Fibroblast of villous mesenchyme (primary cell): ENCODE results near the gene PLPPR5. TPM values are rescaled to one million over a fixed set of nuclear protein-coding genes. Genes with fewer than 3 reads are reported as not detected.

Experiments
- DNase-seq: peaks from one replicate; pipeline ENCODE4 v3.0.0-alpha.2; 2010; ENCODE audit warnings: low read depth
- H3K4me3 ChIP-seq: 2 replicates; pipeline ENCODE4 v1.5.1; 2011; ENCODE audit warnings: low read depth, mild to moderate bottlenecking, low read length
- total RNA-seq: library from RNA; depleted of rRNA; stranded (reverse); fragments of >200 nt; gene quantifications from 2 replicates; pipeline ENCODE4 v1.2.3, GENCODE V29; 2012
- TF ChIP-seq, protein P1 (sequence below): IDR thresholded peaks from 2 replicates; pipeline ENCODE4 v1.5.1; 2012; ENCODE audit warnings: low read depth, mild to moderate bottlenecking, low read length; ENCODE audit not compliant: insufficient read depth

The PLPPR5 gene
- total RNA-seq, 1 donor: not detected

DNA sequence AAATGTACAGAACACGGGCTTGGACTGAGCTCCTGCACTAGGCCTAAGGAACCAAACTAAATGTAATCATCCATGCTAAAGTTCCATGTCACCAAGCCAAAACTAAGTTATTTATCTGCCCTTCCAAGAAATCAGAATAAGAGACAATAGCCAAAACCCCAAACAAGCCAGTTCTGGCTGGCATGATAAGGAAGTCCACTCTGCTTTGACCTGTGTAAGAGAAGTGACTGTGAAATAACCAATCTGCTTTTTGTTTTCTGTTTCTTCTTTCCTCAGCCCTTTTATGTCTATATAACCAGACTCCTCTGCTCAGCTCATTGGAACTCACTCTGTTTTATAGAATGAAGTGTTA is 15.1 kb downstream of the PLPPR5 start:
- no peak overlapping the region for H3K4me3 ChIP-seq
- DNase-seq: no peak
- TF ChIP-seq, protein P1, sequence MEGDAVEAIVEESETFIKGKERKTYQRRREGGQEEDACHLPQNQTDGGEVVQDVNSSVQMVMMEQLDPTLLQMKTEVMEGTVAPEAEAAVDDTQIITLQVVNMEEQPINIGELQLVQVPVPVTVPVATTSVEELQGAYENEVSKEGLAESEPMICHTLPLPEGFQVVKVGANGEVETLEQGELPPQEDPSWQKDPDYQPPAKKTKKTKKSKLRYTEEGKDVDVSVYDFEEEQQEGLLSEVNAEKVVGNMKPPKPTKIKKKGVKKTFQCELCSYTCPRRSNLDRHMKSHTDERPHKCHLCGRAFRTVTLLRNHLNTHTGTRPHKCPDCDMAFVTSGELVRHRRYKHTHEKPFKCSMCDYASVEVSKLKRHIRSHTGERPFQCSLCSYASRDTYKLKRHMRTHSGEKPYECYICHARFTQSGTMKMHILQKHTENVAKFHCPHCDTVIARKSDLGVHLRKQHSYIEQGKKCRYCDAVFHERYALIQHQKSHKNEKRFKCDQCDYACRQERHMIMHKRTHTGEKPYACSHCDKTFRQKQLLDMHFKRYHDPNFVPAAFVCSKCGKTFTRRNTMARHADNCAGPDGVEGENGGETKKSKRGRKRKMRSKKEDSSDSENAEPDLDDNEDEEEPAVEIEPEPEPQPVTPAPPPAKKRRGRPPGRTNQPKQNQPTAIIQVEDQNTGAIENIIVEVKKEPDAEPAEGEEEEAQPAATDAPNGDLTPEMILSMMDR: no peak

DNA sequence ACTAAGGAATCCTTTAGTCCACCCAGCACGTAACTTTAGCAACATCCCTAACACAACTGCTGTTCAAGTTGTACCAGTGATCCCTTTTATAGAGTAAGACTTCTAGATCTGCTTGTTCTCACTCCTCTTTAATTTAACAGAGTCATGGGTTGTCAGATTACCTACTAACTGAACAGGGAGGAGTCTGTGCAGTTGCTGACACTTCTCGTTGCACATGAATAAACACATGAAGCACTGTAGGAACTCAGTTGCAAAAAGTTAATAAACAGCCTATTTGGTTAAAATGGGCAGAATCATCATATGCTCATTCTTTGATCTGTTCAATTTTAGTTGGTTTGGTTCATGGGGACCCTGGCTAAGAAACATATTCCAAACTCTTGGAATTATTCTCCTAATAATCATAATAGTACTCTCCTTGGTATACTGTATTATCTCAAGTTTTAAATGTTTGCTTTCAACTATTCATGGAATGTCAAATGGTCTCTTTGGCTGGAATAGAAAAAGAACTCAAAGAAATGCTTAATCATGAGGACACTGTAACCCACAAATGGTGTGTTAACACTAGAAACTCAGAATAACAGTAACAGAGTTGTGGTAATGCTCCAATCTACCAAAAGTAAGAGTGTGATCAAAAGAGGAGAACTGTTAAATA is 15.6 kb downstream of the PLPPR5 start:
- TF ChIP-seq, protein P1: no peak
- H3K4me3 ChIP-seq: no peak overlapping the region
- DNase-seq: no peak

DNA sequence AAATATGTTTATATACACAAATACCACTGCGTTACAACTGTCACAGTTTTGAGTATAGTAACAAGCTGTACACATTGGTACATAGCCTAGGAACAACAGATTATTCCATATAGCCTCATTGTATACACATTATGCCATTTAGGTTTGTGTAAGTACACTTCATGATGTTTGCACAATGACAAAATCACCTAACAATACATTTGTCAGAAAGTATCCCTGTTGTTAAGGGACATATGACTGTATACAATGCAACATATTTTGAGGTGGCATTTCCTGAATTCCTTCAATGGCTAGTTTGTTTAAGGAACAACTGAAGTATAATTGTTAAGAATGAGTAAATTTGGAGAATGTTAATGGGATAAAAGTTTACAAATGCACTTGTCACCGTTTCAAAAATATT is 19.0 kb downstream of the PLPPR5 start:
- no peak for DNase-seq
- H3K4me3 ChIP-seq: no peak overlapping the region
- TF ChIP-seq, protein P1: no peak

DNA sequence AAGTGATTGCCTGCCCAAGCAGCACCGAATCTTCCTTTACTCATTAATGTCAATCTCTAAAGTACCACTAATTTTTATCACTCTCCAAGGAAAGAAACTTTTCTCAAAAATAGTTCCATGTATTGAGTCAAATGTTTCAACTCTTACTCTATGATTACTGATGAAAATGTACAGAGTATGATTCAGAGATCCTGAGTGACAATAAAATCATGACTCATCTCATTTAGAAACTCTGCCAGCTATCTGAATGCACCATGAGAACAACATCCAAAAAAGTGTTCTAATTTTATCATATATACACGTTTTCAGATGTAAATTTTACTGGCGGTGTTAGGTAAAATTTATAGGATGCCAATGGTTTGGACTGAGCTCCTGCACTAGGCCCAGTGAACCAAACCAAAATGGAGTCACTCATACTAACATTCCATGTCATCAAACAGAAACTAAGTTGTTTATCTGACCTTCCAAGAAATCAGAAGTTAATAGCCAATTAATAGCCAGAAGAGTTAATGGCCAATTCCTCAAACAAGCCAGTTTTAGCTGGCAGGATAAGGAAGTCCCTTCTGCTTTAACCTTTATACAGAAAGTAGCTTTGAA is 22.6 kb downstream of the PLPPR5 start:
- no peak overlapping the region for H3K4me3 ChIP-seq
- DNase-seq: peak; percentile 11
- TF ChIP-seq, protein P1: no peak

DNA sequence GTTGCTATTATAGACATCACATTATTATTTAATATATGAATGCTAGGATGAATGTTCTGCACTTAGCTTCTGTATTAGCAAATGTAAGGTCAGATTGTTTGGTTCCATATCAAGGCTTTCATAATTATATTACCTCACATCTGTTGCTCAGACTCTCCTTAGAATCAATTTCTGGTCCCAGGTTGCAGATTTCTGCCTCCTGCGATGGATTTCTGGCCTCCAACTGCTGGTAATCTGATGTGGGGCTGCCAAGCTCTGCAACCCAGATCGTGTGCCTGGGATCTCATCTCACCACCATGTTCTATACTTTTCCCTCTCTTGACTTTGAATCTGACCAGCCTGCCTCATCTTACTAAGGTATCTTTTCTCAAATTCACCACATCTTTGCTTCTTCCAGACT is 25.2 kb downstream of the PLPPR5 start:
- TF ChIP-seq, protein P1: no peak
- no peak for DNase-seq

DNA sequence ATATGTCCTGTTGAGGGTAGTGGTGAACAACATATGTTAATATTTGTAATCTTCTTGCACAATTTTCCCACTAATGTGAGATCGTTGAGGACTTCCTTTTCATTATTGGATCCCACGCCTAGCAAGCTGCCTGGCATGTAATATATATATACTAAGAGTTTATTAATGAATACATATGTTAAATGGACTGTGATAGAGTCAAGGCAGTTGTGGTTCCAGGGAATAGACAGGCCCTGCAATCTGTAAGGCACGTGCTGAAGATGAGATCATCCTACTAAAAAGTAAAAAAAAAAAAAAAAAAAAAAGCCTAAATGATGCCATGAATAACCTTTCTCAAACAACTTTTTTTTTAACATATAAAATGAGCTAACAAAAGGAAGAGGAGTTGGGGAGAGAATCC is 28.9 kb downstream of the PLPPR5 start:
- TF ChIP-seq, protein P1: no peak
- no peak overlapping the region for H3K4me3 ChIP-seq
- no peak for DNase-seq

More for the DNA sequence above, 25.2 kb downstream of the PLPPR5 start:
- H3K4me3 ChIP-seq: no peak overlapping the region

DNA sequence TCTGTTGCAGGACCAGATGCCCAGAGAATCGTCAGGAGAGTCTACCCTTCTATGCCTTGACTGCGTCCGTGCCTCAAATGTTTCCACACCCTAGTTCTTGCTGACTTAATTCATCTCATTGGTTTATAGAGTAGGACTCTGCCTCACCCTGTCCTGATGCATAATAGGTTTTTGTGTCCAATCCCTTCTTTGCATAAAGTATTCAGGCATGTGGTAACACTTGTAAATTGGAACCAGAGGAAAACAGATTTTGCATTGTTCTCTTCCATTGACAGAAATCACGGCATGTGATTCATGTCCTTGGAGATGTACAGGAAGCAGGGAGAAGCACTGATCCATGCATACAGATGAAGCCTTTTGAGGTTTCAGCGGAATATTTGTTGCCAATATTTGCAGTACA is 29.5 kb downstream of the PLPPR5 start:
- no peak for DNase-seq
- no peak overlapping the region for H3K4me3 ChIP-seq
- TF ChIP-seq, protein P1: no peak
